Neural cell (in vitro differentiated cells): Measurements from ENCODE around the gene VPREB3.

Experiments used
- EP300 ChIP-seq: fragments of 450-650 bp; conservative IDR thresholded peaks from 2 replicates; pipeline ENCODE4 v1.6.1; 2014; ENCODE audit warnings: antibody characterized with exemption, mild to moderate bottlenecking, moderate library complexity; ENCODE audit not compliant: poor library complexity, severe bottlenecking
- EZH2 ChIP-seq: fragments of 200-600, 300-800 bp; shearing (Covaris generic), sonication (generic); IDR thresholded peaks from 2 replicates; pipeline ENCODE4 v1.6.1; 2014; ENCODE audit warnings: antibody characterized with exemption, low read length, borderline replicate concordance, mild to moderate bottlenecking; ENCODE audit not compliant: insufficient read depth, poor library complexity, severe bottlenecking
- MXI1 ChIP-seq: fragments of 450-650 bp; conservative IDR thresholded peaks from 2 replicates; pipeline ENCODE4 v1.6.1; 2014; ENCODE audit warnings: antibody characterized with exemption, mild to moderate bottlenecking; ENCODE audit not compliant: poor library complexity, severe bottlenecking
- POLR2AphosphoS5 ChIP-seq: IDR thresholded peaks from 2 replicates; pipeline ENCODE4 v1.6.1; 2012
- RAD21 ChIP-seq: fragments of 450-650 bp; conservative IDR thresholded peaks from 2 replicates; pipeline ENCODE4 v1.6.1; 2014; ENCODE audit warnings: antibody characterized with exemption, mild to moderate bottlenecking, moderate library complexity
- SMC3 ChIP-seq: fragments of 450-650 bp; conservative IDR thresholded peaks from 2 replicates; pipeline ENCODE4 v1.6.1; 2014; ENCODE audit warnings: antibody characterized with exemption, mild to moderate bottlenecking, moderate library complexity; ENCODE audit not compliant: poor library complexity
- TAF1 ChIP-seq: IDR thresholded peaks from 2 replicates; pipeline ENCODE4 v1.6.1; 2012; ENCODE audit warnings: low read depth
- TF ChIP-seq, protein P1 (sequence below): fragments of 450-650 bp; IDR thresholded peaks from 2 replicates; pipeline ENCODE4 v1.5.1; 2014; ENCODE audit warnings: antibody characterized with exemption, mild to moderate bottlenecking, moderate library complexity; ENCODE audit not compliant: poor library complexity, severe bottlenecking
- TF ChIP-seq, protein P2 (sequence below): IDR thresholded peaks from 2 replicates; pipeline ENCODE4 v1.6.1; 2012; ENCODE audit warnings: borderline replicate concordance

DNA sequence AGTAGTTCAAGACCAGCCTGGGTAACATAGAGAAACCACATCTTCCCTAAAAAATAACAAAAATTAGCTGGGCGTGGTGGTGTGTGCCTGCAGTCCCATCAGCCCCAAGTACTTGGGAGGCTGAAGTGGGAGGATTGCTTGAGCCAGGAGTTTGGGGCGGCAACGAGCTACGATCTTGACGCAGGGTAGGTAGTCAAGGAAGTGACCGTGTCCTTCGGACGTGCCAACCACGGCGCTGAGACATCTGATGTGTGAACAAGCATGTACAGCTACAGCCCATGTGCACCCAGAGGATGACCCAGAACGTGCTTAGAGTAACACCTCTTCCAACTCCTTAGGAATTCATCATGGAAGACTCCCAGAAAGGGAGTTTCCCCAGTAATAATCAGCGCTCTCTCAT lies 42.0 kb downstream of the VPREB3 start:
- TF ChIP-seq, protein P1, sequence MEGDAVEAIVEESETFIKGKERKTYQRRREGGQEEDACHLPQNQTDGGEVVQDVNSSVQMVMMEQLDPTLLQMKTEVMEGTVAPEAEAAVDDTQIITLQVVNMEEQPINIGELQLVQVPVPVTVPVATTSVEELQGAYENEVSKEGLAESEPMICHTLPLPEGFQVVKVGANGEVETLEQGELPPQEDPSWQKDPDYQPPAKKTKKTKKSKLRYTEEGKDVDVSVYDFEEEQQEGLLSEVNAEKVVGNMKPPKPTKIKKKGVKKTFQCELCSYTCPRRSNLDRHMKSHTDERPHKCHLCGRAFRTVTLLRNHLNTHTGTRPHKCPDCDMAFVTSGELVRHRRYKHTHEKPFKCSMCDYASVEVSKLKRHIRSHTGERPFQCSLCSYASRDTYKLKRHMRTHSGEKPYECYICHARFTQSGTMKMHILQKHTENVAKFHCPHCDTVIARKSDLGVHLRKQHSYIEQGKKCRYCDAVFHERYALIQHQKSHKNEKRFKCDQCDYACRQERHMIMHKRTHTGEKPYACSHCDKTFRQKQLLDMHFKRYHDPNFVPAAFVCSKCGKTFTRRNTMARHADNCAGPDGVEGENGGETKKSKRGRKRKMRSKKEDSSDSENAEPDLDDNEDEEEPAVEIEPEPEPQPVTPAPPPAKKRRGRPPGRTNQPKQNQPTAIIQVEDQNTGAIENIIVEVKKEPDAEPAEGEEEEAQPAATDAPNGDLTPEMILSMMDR: no peak
- TF ChIP-seq EZH2: no peak
- no peak for TF ChIP-seq POLR2AphosphoS5
- no peak for TF ChIP-seq SMC3
- TF ChIP-seq, protein P2, sequence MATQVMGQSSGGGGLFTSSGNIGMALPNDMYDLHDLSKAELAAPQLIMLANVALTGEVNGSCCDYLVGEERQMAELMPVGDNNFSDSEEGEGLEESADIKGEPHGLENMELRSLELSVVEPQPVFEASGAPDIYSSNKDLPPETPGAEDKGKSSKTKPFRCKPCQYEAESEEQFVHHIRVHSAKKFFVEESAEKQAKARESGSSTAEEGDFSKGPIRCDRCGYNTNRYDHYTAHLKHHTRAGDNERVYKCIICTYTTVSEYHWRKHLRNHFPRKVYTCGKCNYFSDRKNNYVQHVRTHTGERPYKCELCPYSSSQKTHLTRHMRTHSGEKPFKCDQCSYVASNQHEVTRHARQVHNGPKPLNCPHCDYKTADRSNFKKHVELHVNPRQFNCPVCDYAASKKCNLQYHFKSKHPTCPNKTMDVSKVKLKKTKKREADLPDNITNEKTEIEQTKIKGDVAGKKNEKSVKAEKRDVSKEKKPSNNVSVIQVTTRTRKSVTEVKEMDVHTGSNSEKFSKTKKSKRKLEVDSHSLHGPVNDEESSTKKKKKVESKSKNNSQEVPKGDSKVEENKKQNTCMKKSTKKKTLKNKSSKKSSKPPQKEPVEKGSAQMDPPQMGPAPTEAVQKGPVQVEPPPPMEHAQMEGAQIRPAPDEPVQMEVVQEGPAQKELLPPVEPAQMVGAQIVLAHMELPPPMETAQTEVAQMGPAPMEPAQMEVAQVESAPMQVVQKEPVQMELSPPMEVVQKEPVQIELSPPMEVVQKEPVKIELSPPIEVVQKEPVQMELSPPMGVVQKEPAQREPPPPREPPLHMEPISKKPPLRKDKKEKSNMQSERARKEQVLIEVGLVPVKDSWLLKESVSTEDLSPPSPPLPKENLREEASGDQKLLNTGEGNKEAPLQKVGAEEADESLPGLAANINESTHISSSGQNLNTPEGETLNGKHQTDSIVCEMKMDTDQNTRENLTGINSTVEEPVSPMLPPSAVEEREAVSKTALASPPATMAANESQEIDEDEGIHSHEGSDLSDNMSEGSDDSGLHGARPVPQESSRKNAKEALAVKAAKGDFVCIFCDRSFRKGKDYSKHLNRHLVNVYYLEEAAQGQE: no peak
- no peak for TF ChIP-seq EP300
- no peak for TF ChIP-seq MXI1
- TF ChIP-seq RAD21: no peak
- no peak for TF ChIP-seq TAF1
